GM18499 (cell line): ENCODE results near the gene GABRE.
"Not testable (repeated sequence)": the region's sequence is repeated elsewhere in the genome, so short reads cannot be mapped to it uniquely, and the experiment has no call there.

ENCODE experiments used
- ATAC-seq: cut with Tn5 transposase; IDR thresholded peaks from one replicate; pipeline ENCODE4 v1.9.1; 2021; ENCODE audit warnings: moderate number of reproducible peaks; ENCODE audit not compliant: insufficient read depth, unreplicated experiment

GABRE gene

DNA sequence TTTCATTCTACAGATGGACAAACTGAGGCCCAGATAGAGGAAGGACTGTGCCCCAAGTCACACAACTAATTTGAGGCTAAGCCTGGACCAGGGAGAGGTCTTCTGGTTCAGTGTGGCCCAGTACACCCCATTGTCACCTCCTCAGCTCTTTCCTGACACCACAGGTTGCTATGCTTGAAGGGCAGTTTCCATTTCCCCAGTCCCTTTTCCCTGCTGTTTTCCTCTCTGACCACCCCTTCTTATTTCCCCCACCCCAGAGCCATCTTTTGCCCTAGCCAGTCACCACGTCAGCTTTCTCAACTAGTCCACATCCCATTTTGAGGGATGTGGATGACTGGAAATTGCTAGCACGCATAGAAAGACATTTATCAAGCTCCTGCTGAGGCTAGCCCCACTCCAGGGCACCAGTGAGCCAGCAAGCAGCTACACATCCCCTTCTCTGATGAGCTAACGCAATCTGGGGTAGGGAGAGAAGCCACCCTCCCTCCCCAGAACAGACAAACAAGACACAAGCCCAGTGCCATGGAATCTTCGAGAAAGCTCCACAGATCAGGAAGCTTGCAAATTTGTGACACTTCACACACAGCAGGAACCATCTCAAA lies 1.3 kb downstream of the GABRE start:
- no peak for ATAC-seq

DNA sequence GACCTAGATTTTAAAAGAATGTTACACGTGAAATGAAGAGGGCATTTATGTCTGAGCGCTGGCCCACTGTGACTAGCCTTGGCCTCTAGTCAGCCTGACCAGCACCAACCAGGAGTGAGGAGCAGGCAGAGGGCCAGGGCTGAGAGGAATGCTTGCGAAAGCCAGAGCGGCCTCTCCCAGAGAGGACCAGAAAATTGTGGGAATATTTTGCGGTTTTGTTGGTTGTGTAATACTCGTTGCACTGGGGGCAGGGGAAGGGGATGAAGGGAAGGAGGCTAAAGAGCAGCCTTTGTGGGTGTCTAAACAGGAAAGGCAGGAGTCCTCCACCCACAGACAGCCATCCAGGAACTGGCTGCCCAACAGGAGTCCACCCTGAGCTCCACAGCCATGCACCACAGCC lies 3.8 kb downstream of the GABRE start:
- ATAC-seq = no peak

DNA sequence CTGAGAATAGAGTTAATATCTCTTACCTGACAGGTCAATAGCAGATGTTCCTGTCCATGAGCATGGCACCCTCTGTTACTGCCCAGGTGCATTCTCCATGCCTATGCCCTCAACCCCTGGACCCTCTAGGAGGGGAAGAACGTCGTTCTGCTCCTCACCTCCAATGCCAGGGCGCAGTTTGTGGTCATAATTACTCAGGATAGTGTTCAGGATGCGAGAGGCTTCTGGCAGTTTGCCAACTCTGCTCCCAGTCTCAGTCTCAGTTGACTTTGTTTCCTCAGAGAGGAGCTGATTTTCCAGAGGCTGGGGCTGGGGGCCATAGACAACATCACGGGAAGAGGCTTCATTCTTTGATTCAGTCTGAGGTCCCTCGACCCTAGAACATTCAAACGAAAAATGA lies 4.4 kb downstream of the GABRE start:
- no peak for ATAC-seq

GRCh38 chrX:151966236-151966635 lies 8.2 kb downstream of the GABRE start:
- ATAC-seq = no peak

DNA sequence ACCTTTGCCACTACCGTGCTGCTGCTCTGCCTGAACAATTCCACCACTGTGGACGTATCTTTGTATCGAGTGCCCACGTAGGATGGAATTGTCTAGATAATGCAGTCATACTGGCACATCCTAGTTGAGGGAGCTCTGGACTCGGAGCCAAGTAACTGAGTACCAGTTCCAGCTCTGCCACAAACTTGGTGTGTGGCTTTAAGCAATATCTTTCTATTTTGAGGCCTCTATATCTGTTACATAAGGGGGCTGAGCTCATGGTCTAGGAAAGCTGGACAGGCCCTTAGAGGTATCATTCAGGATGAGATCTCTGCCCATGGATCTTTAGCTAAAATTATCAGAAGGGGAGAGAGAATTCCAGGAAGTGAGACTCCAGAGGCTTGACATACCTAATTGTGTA lies 12.4 kb downstream of the GABRE start:
- ATAC-seq = no peak

DNA sequence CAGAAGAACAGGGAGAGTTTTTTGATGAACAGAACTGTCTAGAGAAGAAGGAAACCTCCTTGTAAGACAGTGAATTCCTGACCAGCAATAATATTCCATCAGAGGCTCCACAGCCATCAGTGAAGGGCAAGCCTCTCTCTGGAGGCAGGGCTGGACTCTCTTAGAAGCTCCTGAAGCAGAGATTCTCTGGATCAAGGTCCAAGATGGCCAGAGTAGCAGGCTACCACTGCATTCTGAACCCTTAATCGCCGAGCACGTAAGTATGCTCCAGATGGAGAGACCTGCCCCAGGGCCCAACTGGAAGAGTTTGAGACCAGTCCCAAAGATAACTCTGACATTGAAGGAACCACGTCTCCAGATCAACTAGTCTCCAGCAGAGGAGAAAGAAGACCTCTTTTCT lies 16.4 kb downstream of the GABRE start:
- ATAC-seq = no peak

DNA sequence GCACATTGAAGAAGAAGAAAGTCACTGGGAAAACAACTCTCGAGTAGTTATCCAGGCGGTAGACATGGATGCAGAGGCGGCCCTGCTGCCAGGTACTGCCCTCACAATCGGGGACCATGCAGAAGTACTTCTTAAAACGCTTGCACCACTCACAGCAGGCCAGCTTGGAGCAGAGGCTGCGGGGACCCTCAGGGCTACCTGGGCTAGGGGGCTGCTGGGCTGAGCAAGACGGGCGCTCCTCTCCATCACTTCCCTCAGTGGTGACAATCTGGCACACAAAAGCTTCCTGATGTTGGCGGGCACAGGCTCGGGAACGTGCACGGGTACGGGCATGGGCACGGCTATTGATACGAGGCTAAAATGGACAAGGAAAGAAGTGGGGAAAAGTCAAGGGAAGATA lies 19.7 kb downstream of the GABRE start:
- no peak for ATAC-seq

GRCh38 chrX:151938172-151938571 lies 36.3 kb downstream of the GABRE start:
- ATAC-seq = no peak

DNA sequence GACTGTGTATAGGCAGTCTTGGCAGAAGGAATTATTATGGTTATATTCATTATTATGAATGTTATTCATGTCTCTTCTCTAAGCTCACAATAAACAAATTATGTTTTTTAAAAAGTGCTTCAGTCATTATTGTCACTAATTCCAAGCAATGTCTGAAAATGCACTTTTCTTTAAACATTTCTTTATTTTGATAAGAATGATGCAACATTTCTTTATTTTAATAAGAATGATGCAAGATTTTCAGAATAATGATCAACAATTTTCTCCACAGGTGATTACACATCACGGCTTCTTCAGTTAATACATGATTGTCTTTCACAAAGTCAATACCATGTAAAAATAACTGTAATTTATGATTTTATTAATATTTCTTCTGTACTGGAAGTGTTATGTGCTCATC lies 39.1 kb downstream of the GABRE start:
- ATAC-seq = no peak

DNA sequence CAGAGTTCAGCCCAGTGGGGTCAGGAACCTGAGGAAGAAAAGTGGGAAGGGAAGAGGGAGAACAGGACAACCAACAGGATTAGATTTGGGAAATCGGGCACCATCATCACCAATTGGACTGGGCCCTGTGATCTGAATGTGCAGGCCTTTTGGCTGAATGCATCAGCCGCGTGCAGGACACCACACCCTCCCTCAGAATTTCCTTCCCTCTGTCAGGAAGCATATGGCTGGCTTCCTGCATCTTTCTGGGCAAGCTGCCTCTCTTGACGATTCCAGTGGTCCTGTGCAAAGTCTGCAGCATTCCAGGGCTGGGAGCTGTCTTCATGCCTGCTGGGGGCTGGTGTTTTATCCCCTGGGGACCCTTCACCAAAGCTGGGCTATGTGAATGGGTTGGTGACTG lies 45.4 kb downstream of the GABRE start:
- no peak for ATAC-seq

- no peak for ATAC-seq
Observed at GRCh38 chrX:151923648-151924047, 50.8 kb downstream of the GABRE start.

- no peak for ATAC-seq
Observed at GRCh38 chrX:151922692-151923091, 51.8 kb downstream of the GABRE start.

GRCh38 chrX:151921866-151922265 lies 52.6 kb downstream of the GABRE start:
- ATAC-seq = no peak

- no peak for ATAC-seq
Observed at GRCh38 chrX:151921292-151921691, 53.2 kb downstream of the GABRE start.

DNA sequence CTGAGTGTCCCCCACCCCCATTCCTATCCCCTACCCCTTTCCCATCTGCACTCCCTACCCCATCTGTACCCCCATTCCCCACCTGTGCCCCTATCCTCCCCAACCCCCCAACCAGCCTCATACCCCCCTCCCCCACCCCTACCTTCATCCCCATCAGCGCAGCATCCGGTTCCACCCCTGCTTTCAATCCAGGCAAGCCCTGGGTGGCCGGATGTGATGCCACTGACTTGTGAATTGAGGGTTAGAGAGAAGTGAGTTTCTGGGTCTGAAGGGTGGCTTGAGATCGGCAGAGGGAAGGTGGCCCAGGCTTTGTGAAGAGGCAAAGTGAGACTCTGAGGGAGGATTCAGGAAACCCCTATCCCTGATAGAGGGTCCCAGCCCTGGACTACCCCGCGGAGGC lies 53.9 kb downstream of the GABRE start:
- ATAC-seq = no peak

DNA sequence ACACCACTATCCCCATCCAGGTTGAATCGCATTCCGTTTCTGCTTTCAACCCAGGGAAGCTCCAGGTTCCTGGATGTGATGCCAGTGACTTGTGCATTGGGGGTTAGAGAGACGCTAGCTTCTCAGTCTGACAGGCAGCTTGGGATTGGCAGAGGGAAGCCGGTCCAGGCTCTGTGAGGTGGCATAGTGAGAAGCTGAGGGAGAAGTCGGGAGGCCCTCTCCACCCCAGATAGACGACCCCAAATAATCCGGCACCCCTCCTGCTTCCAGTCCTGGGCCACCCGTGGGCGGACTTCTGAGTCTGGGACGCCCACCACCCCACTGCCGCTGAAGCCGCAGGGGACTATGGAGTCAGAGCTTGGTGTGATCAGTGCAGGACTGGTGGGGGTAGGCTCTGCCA lies 54.4 kb downstream of the GABRE start:
- no peak for ATAC-seq

- no peak for ATAC-seq
Observed at GRCh38 chrX:151919610-151920009, 54.9 kb downstream of the GABRE start.

DNA sequence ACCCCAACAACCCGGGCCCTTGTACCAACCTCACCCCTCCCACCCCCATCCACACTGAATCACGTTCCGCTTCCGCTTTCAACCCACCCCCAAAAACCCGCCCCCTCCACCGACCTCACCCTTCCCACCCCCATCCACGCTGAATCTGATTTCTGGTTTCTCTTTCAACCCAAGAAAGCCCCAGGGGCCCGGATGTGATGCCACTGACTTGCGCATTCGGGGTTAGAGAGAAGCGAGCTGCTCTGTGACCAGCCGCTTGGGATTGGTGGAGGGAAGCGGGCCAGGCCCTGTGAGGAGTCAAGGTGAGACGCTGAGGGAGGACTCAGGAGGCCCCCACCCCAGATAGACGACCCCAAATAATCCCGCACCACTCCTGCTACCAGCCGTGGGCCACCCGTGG lies 55.7 kb downstream of the GABRE start:
- not testable (repeated sequence) for ATAC-seq

DNA sequence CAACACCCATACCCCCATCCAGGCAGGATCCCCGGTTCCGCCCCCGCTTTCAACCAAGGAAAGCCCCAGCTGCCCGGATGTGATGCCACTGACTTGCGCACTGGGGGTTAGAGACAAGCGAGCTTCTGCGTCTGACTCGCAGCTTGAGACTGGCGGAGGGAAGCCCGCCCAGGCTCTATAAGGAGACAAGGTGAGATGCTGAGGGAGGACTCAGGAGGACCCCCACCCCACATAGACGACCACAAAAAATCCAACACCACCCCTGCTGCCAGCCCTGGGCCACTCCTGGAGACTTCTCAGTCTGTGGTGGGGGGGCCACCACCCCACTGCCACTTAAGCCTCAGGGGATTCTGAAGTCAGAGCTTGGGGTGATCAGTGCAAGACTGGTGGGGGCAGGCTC lies 61.7 kb downstream of the GABRE start, which contains the start of gene MAGEA4:
MAGEA4 (plus strand) TSS at position 110 of the 400 bp plus-strand sequence. CDS start 10,776 bp downstream, outside the sequence.
- no peak for ATAC-seq

DNA sequence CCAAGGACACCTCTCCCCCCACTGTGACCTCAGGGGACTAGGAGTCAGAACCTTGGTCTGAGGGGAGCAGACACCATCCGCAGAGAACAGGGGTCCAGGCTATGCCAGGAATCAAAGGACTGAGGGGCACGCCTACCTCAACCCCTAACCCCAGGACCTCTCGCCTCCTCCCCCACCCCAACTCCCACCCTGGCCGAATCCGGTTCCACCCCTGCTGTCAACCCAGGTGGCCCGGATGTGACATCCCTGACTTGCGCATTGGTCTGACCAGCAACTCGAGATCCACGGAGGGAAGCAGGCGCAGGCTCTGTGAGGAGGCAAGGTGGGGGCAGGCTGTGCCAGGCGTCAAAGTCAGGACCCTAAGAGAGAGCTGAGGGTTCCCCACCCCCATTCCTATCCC lies 62.3 kb downstream of the GABRE start:
- ATAC-seq = no peak

- ATAC-seq = no peak
Observed at GRCh38 chrX:151904989-151905388, 69.5 kb downstream of the GABRE start.
